ENCODE measurements around the gene PARL.

DNA sequence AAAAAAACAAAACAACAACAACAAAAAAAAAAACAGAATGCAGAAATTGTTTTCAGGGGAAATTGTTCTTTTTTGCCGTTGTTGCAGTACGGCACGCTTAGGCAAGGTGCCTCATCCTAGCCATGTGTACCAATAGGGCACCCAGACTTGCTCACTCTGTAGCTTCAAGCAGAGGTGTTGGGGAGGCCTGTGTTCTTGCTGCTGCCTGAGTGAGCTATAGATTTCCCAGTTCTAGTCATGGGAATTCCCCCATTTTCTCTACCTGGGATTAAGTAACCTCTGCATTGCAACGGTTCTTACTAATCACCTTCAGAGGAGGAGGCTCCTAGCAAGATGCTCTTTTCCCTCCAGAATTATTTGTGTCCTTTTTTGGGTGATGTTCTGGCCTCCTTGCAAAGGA is 12.9 kb upstream of the PARL start:
- TF ChIP-seq, protein P1, sequence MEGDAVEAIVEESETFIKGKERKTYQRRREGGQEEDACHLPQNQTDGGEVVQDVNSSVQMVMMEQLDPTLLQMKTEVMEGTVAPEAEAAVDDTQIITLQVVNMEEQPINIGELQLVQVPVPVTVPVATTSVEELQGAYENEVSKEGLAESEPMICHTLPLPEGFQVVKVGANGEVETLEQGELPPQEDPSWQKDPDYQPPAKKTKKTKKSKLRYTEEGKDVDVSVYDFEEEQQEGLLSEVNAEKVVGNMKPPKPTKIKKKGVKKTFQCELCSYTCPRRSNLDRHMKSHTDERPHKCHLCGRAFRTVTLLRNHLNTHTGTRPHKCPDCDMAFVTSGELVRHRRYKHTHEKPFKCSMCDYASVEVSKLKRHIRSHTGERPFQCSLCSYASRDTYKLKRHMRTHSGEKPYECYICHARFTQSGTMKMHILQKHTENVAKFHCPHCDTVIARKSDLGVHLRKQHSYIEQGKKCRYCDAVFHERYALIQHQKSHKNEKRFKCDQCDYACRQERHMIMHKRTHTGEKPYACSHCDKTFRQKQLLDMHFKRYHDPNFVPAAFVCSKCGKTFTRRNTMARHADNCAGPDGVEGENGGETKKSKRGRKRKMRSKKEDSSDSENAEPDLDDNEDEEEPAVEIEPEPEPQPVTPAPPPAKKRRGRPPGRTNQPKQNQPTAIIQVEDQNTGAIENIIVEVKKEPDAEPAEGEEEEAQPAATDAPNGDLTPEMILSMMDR (IDR thresholded peaks at IDR 0.05): no peak
- TF ChIP-seq, protein P2, sequence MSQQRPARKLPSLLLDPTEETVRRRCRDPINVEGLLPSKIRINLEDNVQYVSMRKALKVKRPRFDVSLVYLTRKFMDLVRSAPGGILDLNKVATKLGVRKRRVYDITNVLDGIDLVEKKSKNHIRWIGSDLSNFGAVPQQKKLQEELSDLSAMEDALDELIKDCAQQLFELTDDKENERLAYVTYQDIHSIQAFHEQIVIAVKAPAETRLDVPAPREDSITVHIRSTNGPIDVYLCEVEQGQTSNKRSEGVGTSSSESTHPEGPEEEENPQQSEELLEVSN (IDR thresholded peaks at IDR 0.05; ENCODE audit: borderline replicate concordance, low read depth): no peak
- TF ChIP-seq HDAC2 (IDR thresholded peaks at IDR 0.05) (no peak), TFCP2L1 (CRISPR knock-in tag; IDR thresholded peaks at IDR 0.05) (no peak)

All from A549 (cell line).